NCI-H1436 (cell line): ENCODE data around the gene OR11H12.
"Not testable (repeated sequence)": the region's sequence is repeated elsewhere in the genome, so short reads cannot be mapped to it uniquely, and the experiment has no call there.

Experiments used
- DNase-seq: peaks from one replicate; lab custom pipeline; 2025; lab: John Stamatoyannopoulos, UW

Gene OR11H12

GRCh38 chr14:18600817-18601216 lies at the start of gene OR11H12:
Gene OR11H12, plus strand, starts transcription at chr14:18601117. Its CDS starts 0 bp downstream, at chr14:18601117.
- not testable (repeated sequence) for DNase-seq

- DNase-seq: not testable (repeated sequence)
These were observed 18.0 kb upstream of the OR11H12 start for GRCh38 chr14:18582908-18583307.

- not testable (repeated sequence) for DNase-seq
These were observed 25.8 kb downstream of the OR11H12 start for GRCh38 chr14:18626610-18627213.

- DNase-seq: not testable (repeated sequence)
These were observed 35.1 kb downstream of the OR11H12 start for GRCh38 chr14:18636066-18636465.

GRCh38 chr14:18638032-18638431 lies 37.1 kb downstream of the OR11H12 start:
- not testable (repeated sequence) for DNase-seq

GRCh38 chr14:18638785-18639184 lies 37.9 kb downstream of the OR11H12 start:
- not testable (repeated sequence) for DNase-seq

GRCh38 chr14:18646075-18646730 lies 45.3 kb downstream of the OR11H12 start:
- DNase-seq: not testable (repeated sequence)
